Posterior cingulate gyrus (tissue), 11 donors: Measurements from ENCODE around the gene PROM1.

Experiments used
- DNase-seq, 10 donors: peaks; one replicate each; pipeline versions ENCODE4 v3.0.0 to v3.0.0-alpha.2; 2020 to 2021; ENCODE audit warnings: mixed read lengths in 3 of 10
- intact Hi-C: fragments of 100-400 bp; cut with DNase I; formaldehyde crosslinking; loops from one replicate; pipeline ENCODE4 v1.15.1; 2023

PROM1 gene

GRCh38 chr4:16083241-16084191, at the start of gene PROM1:
TSS of gene PROM1 (minus strand) at chr4:16084023. CDS start at chr4:16075906, 8,117 bp downstream.
- peak in 3 of 10 donors; percentile 65 to 88 (median 79) for DNase-seq
- intact Hi-C loops: no loop called here

GRCh38 chr4:16133406-16133805, 49.6 kb upstream of the PROM1 start:
- no peak for DNase-seq
- intact Hi-C loops: no loop called here

- DNase-seq: no peak
- intact Hi-C loops: no loop called here
Observed at GRCh38 chr4:16131293-16131692, 47.5 kb upstream of the PROM1 start.

GRCh38 chr4:16129336-16129735, 45.5 kb upstream of the PROM1 start:
- intact Hi-C loops: no loop called here
- DNase-seq: no peak

GRCh38 chr4:16126714-16127113, 42.9 kb upstream of the PROM1 start:
- DNase-seq: no peak
- intact Hi-C loops: no loop called here

DNA sequence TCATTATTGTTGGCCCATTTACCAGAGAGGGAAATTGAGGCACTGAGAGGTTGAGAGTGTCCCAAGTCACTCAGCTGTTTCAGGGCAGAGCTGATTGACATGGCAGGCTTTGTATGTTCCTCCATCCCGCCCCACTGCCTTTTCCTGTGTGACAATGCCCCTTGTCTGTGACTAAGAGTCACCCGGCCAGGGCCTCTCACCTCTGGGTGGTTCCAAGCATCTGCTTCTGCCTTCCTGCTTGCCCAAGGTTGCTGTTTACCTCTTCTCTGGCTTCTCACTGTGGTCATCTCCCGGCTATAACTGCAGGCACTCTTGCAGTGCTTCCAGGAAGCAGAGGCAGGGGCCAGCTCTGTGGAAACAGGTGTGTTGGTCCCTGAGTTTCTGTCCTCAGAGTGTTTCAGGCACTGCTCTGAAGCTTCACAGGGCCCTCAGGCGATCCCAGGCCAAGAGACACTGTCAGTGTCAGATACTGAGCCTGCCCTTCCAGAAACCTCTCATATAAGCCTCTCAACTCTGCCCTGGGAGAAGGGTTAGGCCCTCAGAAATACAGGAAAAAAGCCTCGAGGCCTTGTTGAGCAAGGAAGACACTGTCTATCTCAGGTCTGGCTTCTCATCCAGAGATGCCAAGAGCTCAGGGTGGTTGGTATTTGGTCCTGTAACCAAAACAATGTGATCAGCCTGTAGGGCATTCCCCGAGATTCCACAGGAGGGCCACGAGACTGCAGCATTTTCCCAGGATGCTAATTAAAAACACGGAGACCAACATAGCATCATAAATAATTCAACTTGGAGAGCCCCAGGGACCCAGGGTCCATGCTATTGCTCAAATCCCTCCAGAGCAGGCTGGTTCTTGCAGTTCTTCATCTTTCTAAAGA, 42.0 kb upstream of the PROM1 start:
- intact Hi-C loops: no loop called here
- DNase-seq: no peak

- DNase-seq: no peak
- intact Hi-C loops: no loop called here
Observed at GRCh38 chr4:16124232-16124631, 40.4 kb upstream of the PROM1 start.

GRCh38 chr4:16123356-16124084, 39.7 kb upstream of the PROM1 start:
- intact Hi-C loops: no loop called here
- no peak for DNase-seq

DNA sequence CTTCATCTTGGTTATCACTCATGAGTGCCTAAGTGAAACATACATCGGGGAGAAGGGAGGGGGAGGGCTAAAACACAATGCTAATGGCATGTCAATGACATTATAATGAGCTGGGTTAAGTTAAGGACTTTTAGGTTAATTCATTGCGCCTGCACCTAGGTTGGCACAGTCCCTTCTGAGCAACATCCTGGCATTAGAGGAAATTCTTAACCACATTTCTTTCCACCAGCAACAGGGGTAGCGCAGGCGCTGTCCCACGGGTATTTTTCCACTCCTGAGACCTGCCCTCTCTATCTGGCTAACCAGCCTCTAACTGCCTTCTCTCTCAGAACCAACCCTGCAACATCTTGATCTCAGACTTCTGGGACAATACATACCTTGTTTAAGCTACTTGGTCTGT, 39.0 kb upstream of the PROM1 start:
- no peak for DNase-seq
- intact Hi-C loops: no loop called here

GRCh38 chr4:16122308-16122711, 38.5 kb upstream of the PROM1 start:
- no peak for DNase-seq
- intact Hi-C loops: no loop called here

GRCh38 chr4:16120720-16121119, 36.9 kb upstream of the PROM1 start:
- intact Hi-C loops: no loop called here
- DNase-seq: no peak

GRCh38 chr4:16119981-16120380, 36.2 kb upstream of the PROM1 start:
- intact Hi-C loops: no loop called here
- no peak for DNase-seq

DNA sequence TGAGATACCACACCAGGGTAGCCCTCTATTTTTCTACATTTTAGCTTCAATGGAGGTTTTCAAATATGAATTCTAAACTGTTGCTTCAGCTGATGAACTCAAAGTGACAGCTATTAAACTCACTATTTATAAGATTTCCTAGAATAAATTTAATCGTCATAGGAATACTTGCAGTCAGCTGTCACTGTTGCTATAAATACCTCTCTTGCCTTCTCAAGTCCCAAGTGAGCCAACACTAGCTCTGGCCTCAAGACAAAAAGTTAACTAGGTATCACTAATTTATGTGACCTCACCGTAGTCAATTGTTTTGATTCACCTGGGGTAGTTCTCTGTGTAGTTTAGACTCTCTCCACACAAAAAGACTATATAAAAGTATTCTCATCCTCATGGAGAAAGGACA, 34.3 kb upstream of the PROM1 start:
- intact Hi-C loops: no loop called here

DNA sequence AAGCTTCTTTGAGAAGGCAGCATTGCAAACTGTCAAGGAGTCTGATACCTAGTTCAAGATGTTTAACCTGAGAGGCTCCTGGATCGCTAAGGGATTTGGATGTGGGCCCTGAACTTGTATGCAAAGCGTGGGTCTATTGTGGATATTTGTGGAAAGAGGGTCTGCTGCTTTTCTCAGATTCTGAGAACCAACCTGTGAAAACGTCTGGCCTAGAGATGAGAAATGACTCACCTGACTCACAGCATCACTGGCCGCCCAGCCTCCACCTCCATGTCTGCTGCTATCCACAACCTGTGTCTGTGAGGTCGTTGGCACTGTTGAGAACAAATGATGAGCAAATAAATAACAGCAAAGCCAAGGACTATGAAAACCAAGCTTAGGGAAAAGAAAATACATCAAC, 33.3 kb upstream of the PROM1 start:
- intact Hi-C loops: no loop called here
- no peak for DNase-seq

More for the DNA sequence above, 34.3 kb upstream of the PROM1 start:
- DNase-seq: no peak

GRCh38 chr4:16116493-16116990, 32.7 kb upstream of the PROM1 start:
- intact Hi-C loops: no loop called here
- no peak for DNase-seq

GRCh38 chr4:16116019-16116418, 32.2 kb upstream of the PROM1 start:
- DNase-seq: no peak
- intact Hi-C loops: no loop called here

- intact Hi-C loops: no loop called here
- DNase-seq: no peak
Observed at GRCh38 chr4:16114546-16114945, 30.7 kb upstream of the PROM1 start.

DNA sequence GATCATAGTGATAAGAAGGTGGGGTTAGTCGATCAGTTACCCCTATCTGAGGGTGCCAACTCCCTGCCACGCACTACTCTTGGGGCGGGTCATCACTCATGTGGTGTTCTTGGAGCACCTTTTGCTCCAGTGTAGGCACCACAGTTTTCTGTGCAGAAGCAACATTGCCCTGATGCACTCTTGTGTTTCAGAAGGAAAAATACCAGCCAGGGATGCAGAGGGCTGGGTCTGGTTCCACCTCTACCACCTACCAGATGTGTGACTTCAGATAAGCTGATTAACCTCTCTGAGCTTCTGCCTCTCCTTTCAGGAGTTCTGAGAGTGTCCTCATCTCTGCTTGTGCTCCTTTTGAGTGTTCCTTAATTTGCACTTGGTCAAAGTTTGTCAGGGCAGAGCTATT, 29.9 kb upstream of the PROM1 start:
- no peak for DNase-seq
- intact Hi-C loops: no loop called here

DNA sequence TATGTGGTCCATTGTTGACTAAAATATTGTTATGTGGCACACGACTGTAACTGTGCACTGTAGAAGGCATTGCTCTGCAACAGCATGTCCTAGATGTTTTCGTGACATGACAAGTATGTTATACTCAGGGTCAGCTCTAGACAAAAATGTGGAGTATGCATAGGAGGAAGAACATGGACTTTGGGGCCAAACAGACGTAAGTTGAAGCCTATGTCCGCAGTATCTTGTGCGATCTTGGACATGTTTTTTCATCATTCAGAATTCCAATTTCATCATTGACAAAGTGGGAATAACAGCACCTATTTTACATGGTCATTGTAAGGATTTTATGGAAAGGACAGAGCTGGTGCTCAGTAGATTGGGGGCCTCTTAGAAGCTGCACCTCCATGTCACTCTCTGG, 27.7 kb upstream of the PROM1 start:
- intact Hi-C loops: no loop called here
- no peak for DNase-seq

GRCh38 chr4:16110661-16111290, 27.0 kb upstream of the PROM1 start:
- no peak for DNase-seq
- intact Hi-C loops: no loop called here
